ENCODE measurements around the gene MAD1L1.
"Not testable (repeated sequence)": the region's sequence is repeated elsewhere in the genome, so short reads cannot be mapped to it uniquely, and the experiment has no call there.

MAD1L1 gene

DNA sequence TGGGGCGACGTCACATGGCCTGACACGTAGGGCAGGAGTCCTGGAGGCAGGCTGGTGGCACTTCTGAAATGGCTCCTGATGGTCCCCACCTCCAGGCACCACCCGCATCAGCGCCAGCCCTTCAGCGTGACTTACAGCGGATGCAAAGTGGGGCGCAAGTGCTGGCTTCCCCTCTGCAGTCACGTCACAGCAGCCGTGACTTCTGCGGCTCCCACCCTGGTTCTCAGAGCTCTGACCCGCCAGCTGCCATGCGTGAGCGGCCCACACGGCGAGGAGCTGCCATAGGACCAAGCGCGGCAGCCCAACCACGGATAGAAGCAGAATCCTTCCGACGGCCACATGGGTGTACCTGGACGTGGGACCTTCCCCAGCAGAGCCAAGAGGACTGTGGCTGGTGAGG is 403.6 kb downstream of the MAD1L1 start:
- H3K4me2 ChIP-seq (ENCODE audit: insufficient read depth, low read length) = no peak overlapping the region
- no peaks in the 10 kb centered on the region for H3K27me3 ChIP-seq (ENCODE audit: insufficient read depth, low read length, poor library complexity)
- DNase-seq (no peak), ATAC-seq (ENCODE audit: insufficient read depth, low read depth) (no peak)
- H3K79me2 ChIP-seq (ENCODE audit: insufficient read depth, low read length) = no peaks in the 10 kb centered on the region
- peaks cover 4% of the 10 kb centered on the region for H3K9me3 ChIP-seq (ENCODE audit: insufficient read depth, low read length, severe bottlenecking)
- H2AFZ ChIP-seq (ENCODE audit: low read depth, low read length) = no peak overlapping the region
- TF ChIP-seq EZH2 (IDR thresholded peaks at IDR 0.05; ENCODE audit: borderline replicate concordance, low read depth, low read length, severe bottlenecking) (no peak), CTCF (IDR thresholded peaks at IDR 0.05; ENCODE audit: borderline replicate concordance, extremely low read depth, low read length, poor library complexity, severe bottlenecking) (no peak)
- no peak overlapping the region for H3K4me3 ChIP-seq (ENCODE audit: low read depth in 1 of 2, low read length in 2 of 2)
- H3K27ac ChIP-seq (ENCODE audit: low read length) = no peak overlapping the region
- no peak overlapping the region for H3K9ac ChIP-seq (ENCODE audit: low read depth, low read length)
- peaks cover 14% of the 10 kb centered on the region for H4K20me1 ChIP-seq (ENCODE audit: insufficient read depth, low read length)
- peaks cover 24% of the 10 kb centered on the region for H3K4me1 ChIP-seq (ENCODE audit: insufficient read depth, low read length)
- peaks cover 4% of the 10 kb centered on the region; the same call in 1 of the 2 replicates for H3K36me3 ChIP-seq (ENCODE audit: insufficient read depth, low read length)

GRCh38 chr7:1828170-1828569 is 404.6 kb downstream of the MAD1L1 start:
- not testable (repeated sequence) for H3K9ac ChIP-seq (ENCODE audit: low read depth, low read length); H3K9me3 ChIP-seq (ENCODE audit: insufficient read depth, low read length, severe bottlenecking); H3K4me2 ChIP-seq (ENCODE audit: insufficient read depth, low read length); H3K79me2 ChIP-seq (ENCODE audit: insufficient read depth, low read length); H3K36me3 ChIP-seq (ENCODE audit: insufficient read depth, low read length); H3K4me3 ChIP-seq (ENCODE audit: low read depth in 1 of 2, low read length in 2 of 2); H3K27me3 ChIP-seq (ENCODE audit: insufficient read depth, low read length, poor library complexity); ATAC-seq (ENCODE audit: insufficient read depth, low read depth); H2AFZ ChIP-seq (ENCODE audit: low read depth, low read length); DNase-seq; H3K27ac ChIP-seq (ENCODE audit: low read length)
- Histone ChIP-seq H4K20me1 (ENCODE audit: insufficient read depth, low read length) (peaks cover 20% of the 10 kb centered on the region), H3K4me1 (ENCODE audit: insufficient read depth, low read length) (peaks cover 32% of the 10 kb centered on the region)

DNA sequence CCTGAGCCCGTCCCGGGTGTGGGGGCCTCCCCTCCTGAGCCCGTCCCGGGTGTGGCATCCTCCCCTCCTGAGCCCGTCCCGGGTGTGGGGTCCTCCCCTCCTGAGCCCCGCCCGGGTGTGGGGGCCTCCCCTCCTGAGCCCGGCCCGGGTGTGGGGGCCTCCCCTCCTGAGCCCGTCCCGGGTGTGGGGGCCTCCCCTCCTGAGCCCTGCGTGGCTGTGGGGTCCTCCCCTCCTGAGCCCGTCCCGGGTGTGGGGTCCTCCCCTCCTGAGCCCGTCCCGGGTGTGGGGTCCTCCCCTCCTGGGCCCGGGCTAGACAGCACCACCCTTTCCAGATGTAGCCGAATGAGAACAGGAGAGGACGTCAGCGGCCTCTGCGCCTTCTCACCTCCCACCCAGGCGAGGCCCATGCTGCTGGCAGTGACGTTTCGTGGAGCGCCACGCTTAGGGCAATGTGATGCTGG is 405.2 kb downstream of the MAD1L1 start:
- H2AFZ ChIP-seq (ENCODE audit: low read depth, low read length); DNase-seq; H3K9me3 ChIP-seq (ENCODE audit: insufficient read depth, low read length, severe bottlenecking); H3K27me3 ChIP-seq (ENCODE audit: insufficient read depth, low read length, poor library complexity); H3K9ac ChIP-seq (ENCODE audit: low read depth, low read length); ATAC-seq (ENCODE audit: insufficient read depth, low read depth); H3K79me2 ChIP-seq (ENCODE audit: insufficient read depth, low read length); H3K4me3 ChIP-seq (ENCODE audit: low read depth in 1 of 2, low read length in 2 of 2); H3K4me2 ChIP-seq (ENCODE audit: insufficient read depth, low read length); H3K36me3 ChIP-seq (ENCODE audit: insufficient read depth, low read length); H3K27ac ChIP-seq (ENCODE audit: low read length): not testable (repeated sequence)
- peaks cover 20% of the 10 kb centered on the region for H4K20me1 ChIP-seq (ENCODE audit: insufficient read depth, low read length)
- peaks cover 32% of the 10 kb centered on the region for H3K4me1 ChIP-seq (ENCODE audit: insufficient read depth, low read length)

GRCh38 chr7:1826931-1827330 is 405.8 kb downstream of the MAD1L1 start:
- H4K20me1 ChIP-seq (ENCODE audit: insufficient read depth, low read length) = peaks cover 20% of the 10 kb centered on the region
- not testable (repeated sequence) for H3K4me2 ChIP-seq (ENCODE audit: insufficient read depth, low read length); DNase-seq; H3K36me3 ChIP-seq (ENCODE audit: insufficient read depth, low read length); H3K4me3 ChIP-seq (ENCODE audit: low read depth in 1 of 2, low read length in 2 of 2); ATAC-seq (ENCODE audit: insufficient read depth, low read depth); H3K9ac ChIP-seq (ENCODE audit: low read depth, low read length); H3K27me3 ChIP-seq (ENCODE audit: insufficient read depth, low read length, poor library complexity); H2AFZ ChIP-seq (ENCODE audit: low read depth, low read length); H3K79me2 ChIP-seq (ENCODE audit: insufficient read depth, low read length); H3K27ac ChIP-seq (ENCODE audit: low read length); H3K9me3 ChIP-seq (ENCODE audit: insufficient read depth, low read length, severe bottlenecking)
- peaks cover 32% of the 10 kb centered on the region for H3K4me1 ChIP-seq (ENCODE audit: insufficient read depth, low read length)

GRCh38 chr7:1825897-1826741 is 406.6 kb downstream of the MAD1L1 start:
- Histone ChIP-seq H3K9ac (ENCODE audit: low read depth, low read length) (peak overlapping the region; percentile 12; the same call in 1 of the 2 replicates), H3K36me3 (ENCODE audit: insufficient read depth, low read length) (peaks cover 4% of the 10 kb centered on the region; the same call in 1 of the 2 replicates), H3K27ac (ENCODE audit: low read length) (peak overlapping the region; percentile 54), H3K4me1 (ENCODE audit: insufficient read depth, low read length) (peaks cover 32% of the 10 kb centered on the region), H2AFZ (ENCODE audit: low read depth, low read length) (no peak overlapping the region), H3K9me3 (ENCODE audit: insufficient read depth, low read length, severe bottlenecking) (peaks cover 3% of the 10 kb centered on the region), H3K27me3 (ENCODE audit: insufficient read depth, low read length, poor library complexity) (no peaks in the 10 kb centered on the region), H3K4me3 (ENCODE audit: low read depth in 1 of 2, low read length in 2 of 2) (no peak overlapping the region; a peak in 1 of 4 replicates), H4K20me1 (ENCODE audit: insufficient read depth, low read length) (peaks cover 20% of the 10 kb centered on the region), H3K4me2 (ENCODE audit: insufficient read depth, low read length) (no peak overlapping the region; the same call in 1 of the 2 replicates), H3K79me2 (ENCODE audit: insufficient read depth, low read length) (peaks cover 6% of the 10 kb centered on the region)
- ATAC-seq (ENCODE audit: insufficient read depth, low read depth) (no peak), DNase-seq (no peak)
- TF ChIP-seq CTCF (IDR thresholded peaks at IDR 0.05; ENCODE audit: borderline replicate concordance, extremely low read depth, low read length, poor library complexity, severe bottlenecking) = no peak
- TF ChIP-seq EZH2 (IDR thresholded peaks at IDR 0.05; ENCODE audit: borderline replicate concordance, low read depth, low read length, severe bottlenecking) = no peak

DNA sequence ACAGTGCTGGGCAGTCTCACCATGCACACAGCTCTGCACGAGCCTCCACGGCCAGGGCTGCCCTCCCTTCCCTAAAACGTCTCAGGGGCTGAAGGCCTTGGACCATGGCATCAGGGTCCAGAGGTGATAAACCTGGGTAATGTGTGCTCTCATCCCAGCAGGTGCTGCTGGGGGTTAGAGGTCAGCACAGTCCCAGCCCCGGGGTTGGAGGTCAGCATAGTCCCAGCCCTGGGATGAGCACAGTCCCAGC is 407.2 kb downstream of the MAD1L1 start:
- not testable (repeated sequence) for H3K4me3 ChIP-seq (ENCODE audit: low read depth in 1 of 2, low read length in 2 of 2)

More for the DNA sequence above, 407.2 kb downstream of the MAD1L1 start:
- not testable (repeated sequence) for ATAC-seq (ENCODE audit: insufficient read depth, low read depth); H3K27me3 ChIP-seq (ENCODE audit: insufficient read depth, low read length, poor library complexity); DNase-seq; H3K9me3 ChIP-seq (ENCODE audit: insufficient read depth, low read length, severe bottlenecking); H3K36me3 ChIP-seq (ENCODE audit: insufficient read depth, low read length); H2AFZ ChIP-seq (ENCODE audit: low read depth, low read length); H3K79me2 ChIP-seq (ENCODE audit: insufficient read depth, low read length)
- Histone ChIP-seq H3K27ac (ENCODE audit: low read length) (peak overlapping the region; percentile 54), H3K9ac (ENCODE audit: low read depth, low read length) (peak overlapping the region; percentile 12; the same call in 1 of the 2 replicates), H3K4me2 (ENCODE audit: insufficient read depth, low read length) (peak overlapping the region; percentile 36), H4K20me1 (ENCODE audit: insufficient read depth, low read length) (peaks cover 20% of the 10 kb centered on the region), H3K4me1 (ENCODE audit: insufficient read depth, low read length) (peaks cover 32% of the 10 kb centered on the region)

All from DND-41 (cell line).